ENCODE results near the gene LINGO1.

LINGO1 gene

GRCh38 chr15:77615472-77615871, 17.2 kb downstream of the LINGO1 start:
- peaks cover 10% of the 10 kb centered on the region for H3K4me1 ChIP-seq (ENCODE audit: control insufficient read depth, insufficient read depth, low read length)
- WGBS (ENCODE audit: insufficient coverage, insufficient read length) = no CpG with 5 or more reads among the region's 31 CpGs
- no peak overlapping the region for H3K27ac ChIP-seq (ENCODE audit: low read length)
- no peaks in the 10 kb centered on the region for H3K27me3 ChIP-seq (ENCODE audit: control insufficient read depth, insufficient read depth, low read length)
- no peak for DNase-seq (ENCODE audit: low read depth, low spot score)
- H3K4me3 ChIP-seq (ENCODE audit: low read length) = no peak overlapping the region
- no peaks in the 10 kb centered on the region for H3K9me3 ChIP-seq (ENCODE audit: control insufficient read depth, insufficient read depth, low read length)
- H3K36me3 ChIP-seq (ENCODE audit: control insufficient read depth, insufficient read depth, low read length) = peaks cover 17% of the 10 kb centered on the region

GRCh38 chr15:77614251-77614806, 18.4 kb downstream of the LINGO1 start:
- no CpG with 5 or more reads among the region's 48 CpGs for WGBS (ENCODE audit: insufficient coverage, insufficient read length)
- H3K4me3 ChIP-seq (ENCODE audit: low read length) = no peak overlapping the region
- no peak overlapping the region for H3K27ac ChIP-seq (ENCODE audit: low read length)
- H3K36me3 ChIP-seq (ENCODE audit: control insufficient read depth, insufficient read depth, low read length) = peaks cover 17% of the 10 kb centered on the region
- no peak for DNase-seq (ENCODE audit: low read depth, low spot score)
- no peaks in the 10 kb centered on the region for H3K27me3 ChIP-seq (ENCODE audit: control insufficient read depth, insufficient read depth, low read length)
- H3K9me3 ChIP-seq (ENCODE audit: control insufficient read depth, insufficient read depth, low read length) = no peaks in the 10 kb centered on the region
- peaks cover 8% of the 10 kb centered on the region for H3K4me1 ChIP-seq (ENCODE audit: control insufficient read depth, insufficient read depth, low read length)

- Histone ChIP-seq H3K27me3 (ENCODE audit: control insufficient read depth, insufficient read depth, low read length) (no peaks in the 10 kb centered on the region), H3K4me3 (ENCODE audit: low read length) (no peak overlapping the region), H3K4me1 (ENCODE audit: control insufficient read depth, insufficient read depth, low read length) (peaks cover 8% of the 10 kb centered on the region), H3K27ac (ENCODE audit: low read length) (no peak overlapping the region), H3K9me3 (ENCODE audit: control insufficient read depth, insufficient read depth, low read length) (no peaks in the 10 kb centered on the region), H3K36me3 (ENCODE audit: control insufficient read depth, insufficient read depth, low read length) (peaks cover 17% of the 10 kb centered on the region)
- no peak for DNase-seq (ENCODE audit: low read depth, low spot score)
- no CpG with 5 or more reads among the region's 23 CpGs for WGBS (ENCODE audit: insufficient coverage, insufficient read length)
These were observed 18.9 kb downstream of the LINGO1 start for GRCh38 chr15:77613814-77614213.

GRCh38 chr15:77612958-77613601, 19.6 kb downstream of the LINGO1 start:
- Histone ChIP-seq H3K9me3 (ENCODE audit: control insufficient read depth, insufficient read depth, low read length) (no peaks in the 10 kb centered on the region), H3K27me3 (ENCODE audit: control insufficient read depth, insufficient read depth, low read length) (no peaks in the 10 kb centered on the region), H3K27ac (ENCODE audit: low read length) (no peak overlapping the region), H3K4me1 (ENCODE audit: control insufficient read depth, insufficient read depth, low read length) (peaks cover 8% of the 10 kb centered on the region), H3K36me3 (ENCODE audit: control insufficient read depth, insufficient read depth, low read length) (peaks cover 17% of the 10 kb centered on the region), H3K4me3 (ENCODE audit: low read length) (no peak overlapping the region)
- no CpG with 5 or more reads among the region's 8 CpGs for WGBS (ENCODE audit: insufficient coverage, insufficient read length)
- DNase-seq (ENCODE audit: low read depth, low spot score) = no peak

- Histone ChIP-seq H3K36me3 (ENCODE audit: control insufficient read depth, insufficient read depth, low read length) (peaks cover 17% of the 10 kb centered on the region), H3K27me3 (ENCODE audit: control insufficient read depth, insufficient read depth, low read length) (no peaks in the 10 kb centered on the region), H3K4me1 (ENCODE audit: control insufficient read depth, insufficient read depth, low read length) (0 out of 2 replicates have a peak, but pooled peaks cover 7% of the 10 kb centered on the region), H3K4me3 (ENCODE audit: low read length) (no peak overlapping the region), H3K9me3 (ENCODE audit: control insufficient read depth, insufficient read depth, low read length) (no peaks in the 10 kb centered on the region), H3K27ac (ENCODE audit: low read length) (no peak overlapping the region)
- no CpG with 5 or more reads among the region's 10 CpGs for WGBS (ENCODE audit: insufficient coverage, insufficient read length)
- DNase-seq (ENCODE audit: low read depth, low spot score) = no peak
These were observed 20.9 kb downstream of the LINGO1 start for GRCh38 chr15:77611767-77612166.

- DNase-seq (ENCODE audit: low read depth, low spot score) = no peak
- H3K4me1 ChIP-seq (ENCODE audit: control insufficient read depth, insufficient read depth, low read length) = 0 out of 2 replicates have a peak, but pooled peaks cover 4% of the 10 kb centered on the region
- H3K27me3 ChIP-seq (ENCODE audit: control insufficient read depth, insufficient read depth, low read length) = no peaks in the 10 kb centered on the region
- no CpG with 5 or more reads among the region's 9 CpGs for WGBS (ENCODE audit: insufficient coverage, insufficient read length)
- H3K4me3 ChIP-seq (ENCODE audit: low read length) = no peak overlapping the region
- no peaks in the 10 kb centered on the region for H3K9me3 ChIP-seq (ENCODE audit: control insufficient read depth, insufficient read depth, low read length)
- no peak overlapping the region for H3K27ac ChIP-seq (ENCODE audit: low read length)
- H3K36me3 ChIP-seq (ENCODE audit: control insufficient read depth, insufficient read depth, low read length) = peaks cover 17% of the 10 kb centered on the region
These were observed 22.0 kb downstream of the LINGO1 start for GRCh38 chr15:77610731-77611130.

GRCh38 chr15:77609558-77609957, 23.2 kb downstream of the LINGO1 start:
- H3K27ac ChIP-seq (ENCODE audit: low read length) = no peak overlapping the region
- no CpG with 5 or more reads among the region's 3 CpGs for WGBS (ENCODE audit: insufficient coverage, insufficient read length)
- no peaks in the 10 kb centered on the region for H3K27me3 ChIP-seq (ENCODE audit: control insufficient read depth, insufficient read depth, low read length)
- DNase-seq (ENCODE audit: low read depth, low spot score) = no peak
- H3K4me3 ChIP-seq (ENCODE audit: low read length) = no peak overlapping the region
- peaks cover 9% of the 10 kb centered on the region for H3K4me1 ChIP-seq (ENCODE audit: control insufficient read depth, insufficient read depth, low read length)
- H3K36me3 ChIP-seq (ENCODE audit: control insufficient read depth, insufficient read depth, low read length) = peaks cover 5% of the 10 kb centered on the region
- no peaks in the 10 kb centered on the region for H3K9me3 ChIP-seq (ENCODE audit: control insufficient read depth, insufficient read depth, low read length)

- Histone ChIP-seq H3K27ac (ENCODE audit: low read length) (no peak overlapping the region), H3K4me3 (ENCODE audit: low read length) (no peak overlapping the region), H3K27me3 (ENCODE audit: control insufficient read depth, insufficient read depth, low read length) (no peaks in the 10 kb centered on the region), H3K36me3 (ENCODE audit: control insufficient read depth, insufficient read depth, low read length) (no peaks in the 10 kb centered on the region), H3K9me3 (ENCODE audit: control insufficient read depth, insufficient read depth, low read length) (no peaks in the 10 kb centered on the region), H3K4me1 (ENCODE audit: control insufficient read depth, insufficient read depth, low read length) (peaks cover 10% of the 10 kb centered on the region)
- no peak for DNase-seq (ENCODE audit: low read depth, low spot score)
- WGBS (ENCODE audit: insufficient coverage, insufficient read length) = no CpG with 5 or more reads among the region's 6 CpGs
These were observed 23.9 kb downstream of the LINGO1 start for GRCh38 chr15:77608774-77609173.

- Histone ChIP-seq H3K27me3 (ENCODE audit: control insufficient read depth, insufficient read depth, low read length) (no peaks in the 10 kb centered on the region), H3K9me3 (ENCODE audit: control insufficient read depth, insufficient read depth, low read length) (no peaks in the 10 kb centered on the region), H3K4me3 (ENCODE audit: low read length) (no peak overlapping the region), H3K4me1 (ENCODE audit: control insufficient read depth, insufficient read depth, low read length) (peaks cover 10% of the 10 kb centered on the region), H3K36me3 (ENCODE audit: control insufficient read depth, insufficient read depth, low read length) (no peaks in the 10 kb centered on the region), H3K27ac (ENCODE audit: low read length) (no peak overlapping the region)
- no CpG with 5 or more reads among the region's 5 CpGs for WGBS (ENCODE audit: insufficient coverage, insufficient read length)
- DNase-seq (ENCODE audit: low read depth, low spot score) = no peak
These were observed 24.8 kb downstream of the LINGO1 start for GRCh38 chr15:77607894-77608261.

GRCh38 chr15:77607111-77607893, 25.4 kb downstream of the LINGO1 start:
- Histone ChIP-seq H3K4me3 (ENCODE audit: low read length) (no peak overlapping the region), H3K4me1 (ENCODE audit: control insufficient read depth, insufficient read depth, low read length) (peaks cover 8% of the 10 kb centered on the region), H3K27ac (ENCODE audit: low read length) (no peak overlapping the region), H3K9me3 (ENCODE audit: control insufficient read depth, insufficient read depth, low read length) (no peaks in the 10 kb centered on the region), H3K36me3 (ENCODE audit: control insufficient read depth, insufficient read depth, low read length) (no peaks in the 10 kb centered on the region), H3K27me3 (ENCODE audit: control insufficient read depth, insufficient read depth, low read length) (no peaks in the 10 kb centered on the region)
- no CpG with 5 or more reads among the region's 17 CpGs for WGBS (ENCODE audit: insufficient coverage, insufficient read length)
- no peak for DNase-seq (ENCODE audit: low read depth, low spot score)

All from iPS DF 6.9 (cell line).